GM23338 (cell line): ENCODE measurements around the gene ZNF365. TPM values are rescaled to one million over a fixed set of nuclear protein-coding genes. Genes with fewer than 3 reads are reported as not detected.

Source experiments
- ATAC-seq: fragments of 200-7000 bp; cut with Tn5 transposase; 3 replicates; pipeline ENCODE4 v1.9.1; 2020
- DNase-seq: peaks from one replicate; pipeline ENCODE4 v3.0.0-alpha.2; 2015; ENCODE audit warnings: low spot score
- H2AFZ ChIP-seq: fragments of 200-600 bp; sonication (generic); 2 replicates; pipeline ENCODE4 v1.8.0; 2016; ENCODE audit warnings: antibody characterized with exemption, mild to moderate bottlenecking, moderate library complexity
- H3F3A ChIP-seq: fragments of 200-600 bp; sonication (generic); replicated peaks from 2 replicates; pipeline ENCODE4 v1.8.0; 2017; ENCODE audit warnings: antibody characterized with exemption, mixed run types, low read depth
- H3K27ac ChIP-seq: fragments of 200-600 bp; sonication (generic); 2 replicates; pipeline ENCODE4 v1.6.1; 2016; ENCODE audit warnings: low read depth
- H3K27me3 ChIP-seq: fragments of 200-600 bp; sonication (generic); 2 replicates; pipeline ENCODE4 v1.8.0; 2016; ENCODE audit warnings: mild to moderate bottlenecking, mixed run types, moderate library complexity; ENCODE audit not compliant: insufficient read depth
- H3K36me3 ChIP-seq: fragments of 200-600 bp; sonication (generic); 2 replicates; pipeline ENCODE4 v1.8.0; 2016; ENCODE audit warnings: mild to moderate bottlenecking; ENCODE audit not compliant: insufficient read depth
- H3K4me1 ChIP-seq: fragments of 200-600 bp; sonication (generic); 2 replicates; pipeline ENCODE4 v1.8.0; 2016; ENCODE audit warnings: mild to moderate bottlenecking, moderate library complexity; ENCODE audit not compliant: insufficient read depth
- H3K4me2 ChIP-seq: fragments of 200-600 bp; sonication (generic); 2 replicates; pipeline ENCODE4 v1.7.1; 2017; ENCODE audit warnings: mixed run types
- H3K4me3 ChIP-seq: fragments of 200-600 bp; sonication (generic); 2 replicates; pipeline ENCODE4 v1.6.1; 2016; ENCODE audit warnings: mixed run types
- H3K79me2 ChIP-seq: fragments of 200-600 bp; sonication (generic); replicated peaks from 2 replicates; pipeline ENCODE4 v1.8.0; 2017; ENCODE audit warnings: mild to moderate bottlenecking; ENCODE audit not compliant: insufficient read depth
- H3K9me2 ChIP-seq: fragments of 200-600 bp; sonication (generic); 2 replicates; pipeline ENCODE4 v1.8.0; 2017; ENCODE audit not compliant: insufficient read depth
- H4K20me1 ChIP-seq: fragments of 200-600 bp; sonication (generic); replicated peaks from 2 replicates; pipeline ENCODE4 v1.8.0; 2017; ENCODE audit warnings: mild to moderate bottlenecking; ENCODE audit not compliant: insufficient read depth
- H3K27ac Mint-ChIP-seq: 2 replicates; pipeline ENCODE4 v1.8.0; 2020; ENCODE audit warnings: inconsistent platforms, mild to moderate bottlenecking, moderate library complexity, mixed read lengths
- H3K27me3 Mint-ChIP-seq: 3 replicates; pipeline ENCODE4 v1.8.0; 2022; ENCODE audit warnings: low read depth, mild to moderate bottlenecking, moderate library complexity, mixed read lengths, inconsistent platforms; ENCODE audit not compliant: insufficient read depth, poor library complexity
- H3K36me3 Mint-ChIP-seq: 3 replicates; pipeline ENCODE4 v1.8.0; 2021; ENCODE audit warnings: low read depth, mild to moderate bottlenecking, inconsistent platforms, moderate library complexity, mixed read lengths
- H3K4me1 Mint-ChIP-seq: 3 replicates; pipeline ENCODE4 v1.8.0; 2020; ENCODE audit warnings: mild to moderate bottlenecking, inconsistent platforms, mixed read lengths
- H3K4me3 Mint-ChIP-seq: 3 replicates; pipeline ENCODE4 v1.8.0; 2021; ENCODE audit warnings: moderate library complexity, mild to moderate bottlenecking, inconsistent platforms, mixed read lengths
- H3K9me3 Mint-ChIP-seq: 3 replicates; pipeline ENCODE4 v1.8.0; 2020; ENCODE audit warnings: moderate library complexity, mild to moderate bottlenecking, inconsistent platforms, mixed read lengths
- CREB1 ChIP-seq: fragments of 250-450 bp; sonication (Bioruptor Pico); IDR thresholded peaks from 2 replicates; pipeline ENCODE4 v1.5.0; 2020; ENCODE audit warnings: low read depth, mild to moderate bottlenecking, moderate library complexity
- CTCF ChIP-seq, 2 experiments: fragments of 200-600 bp in 1 of 2; sonication (generic) in 1 of 2; conservative IDR thresholded peaks; 2 replicates each; pipeline versions ENCODE4 v1.5.1 to v1.6.1; 2016 to 2017; ENCODE audit warnings: antibody characterized with exemption in 2 of 2, low read depth in 2 of 2, mild to moderate bottlenecking in 2 of 2, moderate library complexity in 1 of 2
- ETS1 ChIP-seq: IDR thresholded peaks from 2 replicates; pipeline ENCODE4 v1.6.1; 2016; ENCODE audit warnings: antibody characterized with exemption
- EZH2 ChIP-seq: fragments of 200-600 bp; sonication (generic); IDR thresholded peaks from one replicate; pipeline ENCODE4 v1.8.0; 2017; ENCODE audit warnings: antibody characterized with exemption, mild to moderate bottlenecking, low read depth; ENCODE audit not compliant: unreplicated experiment
- EZH2phosphoT487 ChIP-seq: fragments of 200-600 bp; sonication (generic); IDR thresholded peaks from one replicate; pipeline ENCODE4 v1.8.1; 2018; ENCODE audit warnings: antibody characterized with exemption; ENCODE audit not compliant: unreplicated experiment
- JUNB ChIP-seq: IDR thresholded peaks from one replicate; pipeline ENCODE4 v1.6.1; 2016; ENCODE audit warnings: antibody characterized with exemption; ENCODE audit not compliant: unreplicated experiment
- NANOG ChIP-seq: IDR thresholded peaks from 2 replicates; pipeline ENCODE4 v1.6.1; 2016; ENCODE audit warnings: antibody characterized with exemption, borderline replicate concordance
- POLR2AphosphoS5 ChIP-seq: IDR thresholded peaks from 2 replicates; pipeline ENCODE4 v1.6.1; 2016; ENCODE audit warnings: antibody characterized with exemption, low read depth
- REST ChIP-seq: IDR thresholded peaks from one replicate; pipeline ENCODE4 v1.6.1; 2018; ENCODE audit warnings: antibody characterized with exemption; ENCODE audit not compliant: unreplicated experiment
- STAT1 ChIP-seq: IDR thresholded peaks from one replicate; pipeline ENCODE4 v1.6.1; 2016; ENCODE audit warnings: antibody characterized with exemption; ENCODE audit not compliant: unreplicated experiment
- ZNF114 ChIP-seq: fragments of 250-450 bp; sonication (Bioruptor Pico); IDR thresholded peaks from 2 replicates; pipeline ENCODE4 v1.5.0; 2020; ENCODE audit warnings: mild to moderate bottlenecking, moderate library complexity
- ZNF331 ChIP-seq: fragments of 250-450 bp; sonication (Bioruptor Pico); IDR thresholded peaks from 2 replicates; pipeline ENCODE4 v1.5.0; 2020; ENCODE audit warnings: low read depth, mild to moderate bottlenecking, moderate library complexity
- polyA plus RNA-seq: library from polyadenylated mRNA; unstranded; fragments of >200 nt; fragmentation: Nextera tagmentation; extraction: Ambion mirVana; gene quantifications from 2 replicates; pipeline ENCODE4 v1.2.1, GENCODE V29; 2016
- total RNA-seq: library from RNA; depleted of rRNA; stranded (reverse); fragments of >200 nt; shearing (Covaris generic); gene quantifications from 2 replicates; pipeline ENCODE4 v1.2.3, GENCODE V29; 2014

ZNF365 gene
- total and polyA plus RNA-seq, 2 experiments from 2014 or later = 0.19 to 0.59 TPM

GRCh38 chr10:62333988-62334682 is 40.0 kb upstream of the ZNF365 start:
- Mint-ChIP-seq H3K27ac (no peak overlapping the region), H3K4me1 (no peaks in the 10 kb centered on the region), H3K27me3 (no peaks in the 10 kb centered on the region), H3K36me3 (no peaks in the 10 kb centered on the region; the same call in 2 of the 3 replicates), H3K4me3 (no peak overlapping the region), H3K9me3 (peaks cover 28% of the 10 kb centered on the region)
- Histone ChIP-seq H3K4me1 (no peaks in the 10 kb centered on the region), H3K36me3 (no peaks in the 10 kb centered on the region), H4K20me1 (no peaks in the 10 kb centered on the region), H3K79me2 (no peaks in the 10 kb centered on the region), H3K27ac (no peak overlapping the region), H3F3A (no peaks in the 10 kb centered on the region), H2AFZ (no peak overlapping the region), H3K27me3 (no peaks in the 10 kb centered on the region), H3K4me3 (no peak overlapping the region), H3K4me2 (no peak overlapping the region), H3K9me2 (no peaks in the 10 kb centered on the region)
- no peak for ATAC-seq
- no peak for TF ChIP-seq NANOG
- DNase-seq = no peak

GRCh38 chr10:62335326-62335725 is 38.8 kb upstream of the ZNF365 start:
- peaks cover 2% of the 10 kb centered on the region for H3K27me3 Mint-ChIP-seq
- H3K4me1 ChIP-seq = no peaks in the 10 kb centered on the region
- H3K27me3 ChIP-seq = no peaks in the 10 kb centered on the region
- no peaks in the 10 kb centered on the region for H4K20me1 ChIP-seq
- peaks cover 34% of the 10 kb centered on the region for H3K9me3 Mint-ChIP-seq
- H3K36me3 Mint-ChIP-seq = peaks cover 5% of the 10 kb centered on the region; the same call in 2 of the 3 replicates
- no peak overlapping the region for H3K27ac Mint-ChIP-seq
- H3K4me1 Mint-ChIP-seq = no peaks in the 10 kb centered on the region
- H3K36me3 ChIP-seq = no peaks in the 10 kb centered on the region
- no peak for ATAC-seq
- no peak overlapping the region for H3K27ac ChIP-seq
- no peaks in the 10 kb centered on the region for H3K9me2 ChIP-seq
- no peaks in the 10 kb centered on the region for H3F3A ChIP-seq
- H3K79me2 ChIP-seq = no peaks in the 10 kb centered on the region
- H3K4me3 Mint-ChIP-seq = no peak overlapping the region
- H2AFZ ChIP-seq = no peak overlapping the region
- H3K4me3 ChIP-seq = no peak overlapping the region
- no peak for DNase-seq
- H3K4me2 ChIP-seq = no peak overlapping the region
- TF ChIP-seq CREB1 (no peak), CTCF (conservative IDR thresholded peaks at IDR 0.05; ENCODE audit: low read depth in 2 of 2) (no peak), ZNF331 (CRISPR knock-in tag) (no peak), ZNF114 (CRISPR knock-in tag) (no peak), EZH2phosphoT487 (no peak), EZH2 (no peak), NANOG (no peak), ETS1 (no peak), POLR2AphosphoS5 (no peak), REST (no peak), JUNB (no peak), STAT1 (no peak)
